ENCODE data around the gene SEC14L5.

- TF ChIP-seq POLR2A (IDR thresholded peaks at IDR 0.05; ENCODE audit: low read length) = no peak
- TF ChIP-seq GATA1 (IDR thresholded peaks at IDR 0.05; ENCODE audit: low read depth, low read length) = no peak
Observed at GRCh38 chr16:4942481-4942880, 15.6 kb upstream of the SEC14L5 start.
